Stimulated activated CD8-positive, alpha-beta memory T cell treated with anti-CD3 and anti-CD28 coated beads, Interleukin-12 subunit alpha, Interleukin-12 subunit beta, amount 100 ng/mL, for 1 hour (primary cell): Measurements from ENCODE around the gene MT1X.
A peak's percentile ranks its signal among the peaks of the same experiment; 100 is the strongest.
"Not testable (repeated sequence)": the region's sequence is repeated elsewhere in the genome, so short reads cannot be mapped to it uniquely, and the experiment has no call there.

Experiments used
- DNase-seq: peaks from one replicate; pipeline ENCODE4 v3.0.0-alpha.2; 2020; ENCODE audit warnings: low read depth

Gene MT1X

GRCh38 chr16:56657555-56658326 is 24.5 kb upstream of the MT1X start, which contains the start of gene MT1F:
Gene MT1F (plus strand): TSS chr16:56657959. CDS start chr16:56658059, 100 bp downstream.
- peak; percentile 51 for DNase-seq

GRCh38 chr16:56658327-56658875 is 23.9 kb upstream of the MT1X start:
- no peak for DNase-seq

GRCh38 chr16:56662357-56663354 is 19.6 kb upstream of the MT1X start:
- no peak for DNase-seq

GRCh38 chr16:56664506-56664905 is 17.8 kb upstream of the MT1X start:
- no peak for DNase-seq

GRCh38 chr16:56665286-56666261 is 16.7 kb upstream of the MT1X start:
- DNase-seq = not testable (repeated sequence)

- no peak for DNase-seq
Measured at GRCh38 chr16:56667581-56668571, 14.4 kb upstream of the MT1X start, which contains the start of gene MT1G. Gene MT1G (minus strand): TSS chr16:56668065. CDS start chr16:56667993, 72 bp downstream.

- DNase-seq = no peak
Measured at GRCh38 chr16:56669005-56669839, 13.0 kb upstream of the MT1X start, which contains the start of gene MT1H. Gene MT1H (plus strand): TSS chr16:56669814. CDS start chr16:56669885, 71 bp downstream.

GRCh38 chr16:56669840-56670619 is 12.2 kb upstream of the MT1X start:
- no peak for DNase-seq

GRCh38 chr16:56670620-56670934 is 11.7 kb upstream of the MT1X start:
- DNase-seq = no peak

GRCh38 chr16:56671691-56672090 is 10.6 kb upstream of the MT1X start:
- not testable (repeated sequence) for DNase-seq

- not testable (repeated sequence) for DNase-seq
Measured at GRCh38 chr16:56672171-56672570, 10.1 kb upstream of the MT1X start.

- no peak for DNase-seq
Measured at GRCh38 chr16:56672761-56673536, 9.3 kb upstream of the MT1X start.

- DNase-seq = no peak
Measured at GRCh38 chr16:56673921-56674320, 8.3 kb upstream of the MT1X start.

GRCh38 chr16:56674570-56674969 is 7.7 kb upstream of the MT1X start:
- DNase-seq = not testable (repeated sequence)

GRCh38 chr16:56675685-56676210 is 6.5 kb upstream of the MT1X start:
- DNase-seq = no peak

GRCh38 chr16:56677474-56677873 is 4.8 kb upstream of the MT1X start:
- no peak for DNase-seq

GRCh38 chr16:56679078-56679730 is 3.1 kb upstream of the MT1X start:
- DNase-seq = no peak
